CD14-positive monocyte (primary cell): ENCODE results near the gene SLC35F3. TPM values are rescaled to one million over a fixed set of nuclear protein-coding genes. Genes with fewer than 3 reads are reported as not detected.
A peak's percentile ranks its signal among the peaks of the same experiment; 100 is the strongest.

Source experiments
- DNase-seq, 3 donors: peaks; one replicate each; pipeline ENCODE4 v3.0.0-alpha.2; 2011 to 2022
- H2AFZ ChIP-seq: 2 replicates; pipeline ENCODE4 v1.6.0; 2012; ENCODE audit warnings: mild to moderate bottlenecking, low read depth, low read length, inconsistent platforms; ENCODE audit not compliant: insufficient read depth, poor library complexity, severe bottlenecking
- H3K27ac ChIP-seq, 2 donors: 1 replicate in 1 of 2; 2 replicates in 1 of 2; pipeline ENCODE4 v1.5.1; 2012 to 2013; ENCODE audit warnings: low read length in 2 of 2, control low read depth in 1 of 2, inconsistent platforms in 1 of 2, low read depth in 1 of 2, mild to moderate bottlenecking in 1 of 2
- H3K27me3 ChIP-seq, 2 donors: one replicate each; pipeline versions ENCODE4 v1.6.0 to v1.6.1; 2011 to 2013; ENCODE audit warnings: low read length in 2 of 2; ENCODE audit not compliant: control insufficient read depth in 2 of 2, insufficient read depth in 2 of 2
- H3K36me3 ChIP-seq, 2 donors: replicated peaks in 1 of 2; 1 replicate in 1 of 2; 2 replicates in 1 of 2; pipeline versions ENCODE4 v1.5.1 to v1.6.1; 2012 to 2013; ENCODE audit warnings: low read length in 2 of 2, control low read depth in 1 of 2, inconsistent platforms in 1 of 2, mild to moderate bottlenecking in 1 of 2; ENCODE audit not compliant: insufficient read depth in 2 of 2, control insufficient read depth in 1 of 2
- H3K4me1 ChIP-seq, 2 donors: 1 replicate in 1 of 2; 2 replicates in 1 of 2; pipeline versions ENCODE4 v1.5.1 to v1.6.1; 2012 to 2013; ENCODE audit warnings: low read length in 2 of 2, control low read depth in 1 of 2, inconsistent platforms in 1 of 2, mild to moderate bottlenecking in 1 of 2, moderate library complexity in 1 of 2; ENCODE audit not compliant: insufficient read depth in 2 of 2, control insufficient read depth in 1 of 2
- H3K4me2 ChIP-seq: replicated peaks from 2 replicates; pipeline ENCODE3; 2012; ENCODE audit warnings: low read length, moderate library complexity, mild to moderate bottlenecking; ENCODE audit not compliant: poor library complexity, severe bottlenecking; ENCODE audit errors: extremely low read depth
- H3K4me3 ChIP-seq, 3 experiments: fragments of 200-600 bp in 1 of 3; sonication (generic) in 1 of 3; replicated peaks in 1 of 3; 1 replicate in 2 of 3; 2 replicates in 1 of 3; pipeline ENCODE4 v1.5.1; 2011 to 2013; ENCODE audit warnings: low read length in 3 of 3, mild to moderate bottlenecking in 3 of 3, control low read depth in 2 of 3, low read depth in 2 of 3, inconsistent platforms in 1 of 3, moderate library complexity in 1 of 3
- H3K79me2 ChIP-seq: 2 replicates; pipeline ENCODE4 v1.6.0; 2012; ENCODE audit warnings: mild to moderate bottlenecking, control low read depth, inconsistent platforms, low read length, moderate library complexity; ENCODE audit not compliant: insufficient read depth
- H3K9ac ChIP-seq: 2 replicates; pipeline ENCODE4 v1.6.0; 2017; ENCODE audit warnings: low read length, mild to moderate bottlenecking; ENCODE audit not compliant: insufficient read depth, poor library complexity, severe bottlenecking
- H3K9me3 ChIP-seq, 2 donors: replicated peaks in 1 of 2; 1 replicate in 1 of 2; 2 replicates in 1 of 2; pipeline versions ENCODE4 v1.5.1 to v1.6.1; 2012 to 2013; ENCODE audit warnings: low read length in 2 of 2, control low read depth in 1 of 2; ENCODE audit not compliant: control insufficient read depth in 1 of 2, insufficient read depth in 1 of 2
- H4K20me1 ChIP-seq: 2 replicates; pipeline ENCODE4 v1.6.0; 2012; ENCODE audit warnings: mild to moderate bottlenecking, low read length, control low read depth, moderate library complexity; ENCODE audit not compliant: insufficient read depth
- H3K27ac Mint-ChIP-seq, 7 donors: one replicate each; pipeline ENCODE4 v1.8.0; 2020; ENCODE audit warnings: mild to moderate bottlenecking in 7 of 7, mixed read lengths in 7 of 7, moderate library complexity in 6 of 7, inconsistent platforms in 2 of 7
- H3K27me3 Mint-ChIP-seq, 3 donors: one replicate each; pipeline ENCODE4 v1.8.0; 2021 to 2022; ENCODE audit warnings: low read depth in 3 of 3, mild to moderate bottlenecking in 3 of 3, mixed read lengths in 3 of 3, moderate library complexity in 3 of 3, inconsistent platforms in 1 of 3
- H3K36me3 Mint-ChIP-seq, 2 donors: one replicate each; pipeline ENCODE4 v1.8.0; 2020; ENCODE audit warnings: mixed read lengths in 2 of 2, inconsistent platforms in 1 of 2, mild to moderate bottlenecking in 1 of 2
- H3K4me1 Mint-ChIP-seq: one replicate; pipeline ENCODE4 v1.8.0; 2020; ENCODE audit warnings: mild to moderate bottlenecking, mixed read lengths
- H3K4me3 Mint-ChIP-seq, 2 donors: one replicate each; pipeline ENCODE4 v1.8.0; 2020; ENCODE audit warnings: mild to moderate bottlenecking in 2 of 2, mixed read lengths in 2 of 2, moderate library complexity in 1 of 2
- H3K9me3 Mint-ChIP-seq, 7 donors: one replicate each; pipeline ENCODE4 v1.8.0; 2020 to 2022; ENCODE audit warnings: mixed read lengths in 7 of 7, mild to moderate bottlenecking in 6 of 7, moderate library complexity in 6 of 7, inconsistent platforms in 2 of 7
- CTCF ChIP-seq: fragments of 200-600 bp; IDR thresholded peaks from one replicate; pipeline ENCODE4 v1.8.0; 2022; ENCODE audit warnings: antibody characterized with exemption, mild to moderate bottlenecking
- WGBS: methylation state at CpG from one replicate; pipeline ENCODE4 v1.1.5; 2013; ENCODE audit warnings: missing lambda C conversion rate; ENCODE audit not compliant: insufficient coverage; 5-methylcytosine and 5-hydroxymethylcytosine counted together
- intact Hi-C, 2 donors: fragments of 100-400 bp; cut with micrococcal nuclease; formaldehyde crosslinking; loops; one replicate each; pipeline versions ENCODE4 v1.15.0 to v1.15.1; 2023
- polyA plus RNA-seq, 3 donors: library from polyadenylated mRNA; depleted of rRNA in 1 of 3; unstranded in 2 of 3; stranded (reverse) in 1 of 3; fragments of 300-500 nt in 2 of 3; fragments of >200 nt in 1 of 3; fragmentation: Illumina TruSeq in 2 of 3; gene quantifications; 1 replicate in 2 of 3; 2 replicates in 1 of 3; pipeline ENCODE4 v1.2.3, GENCODE V29; 2012 to 2021

SLC35F3 gene
- polyA plus RNA-seq, 3 donors, result 0.17 to 0.78 TPM; not detected in 1

GRCh38 chr1:234260578-234260977 is 356.1 kb downstream of the SLC35F3 start:
- no peak for TF ChIP-seq CTCF

GRCh38 chr1:234261545-234261944 is 357.1 kb downstream of the SLC35F3 start:
- Histone ChIP-seq H3K9ac (no peak overlapping the region), H3K36me3 (no peaks in the 10 kb centered on the region), H3K79me2 (no peaks in the 10 kb centered on the region), H3K27me3 (no peaks in the 10 kb centered on the region), H3K4me3 (no peak overlapping the region), H3K9me3 (peaks cover 3 to 8% of the 10 kb centered on the region in 2 donors), H3K27ac (no peak overlapping the region), H4K20me1 (no peaks in the 10 kb centered on the region), H3K4me1 (peaks cover 0 to 5% of the 10 kb centered on the region in 2 donors), H2AFZ (no peak overlapping the region), H3K4me2 (no peak overlapping the region)
- intact Hi-C loops, result no loop called here
- H3K27me3 Mint-ChIP-seq, result peaks cover 0 to 2% (median 2%) of the 10 kb centered on the region in 3 donors
- H3K27ac Mint-ChIP-seq, result no peak overlapping the region
- no peak overlapping the region for H3K4me3 Mint-ChIP-seq
- TF ChIP-seq CTCF, result no peak
- no peak for DNase-seq
- H3K4me1 Mint-ChIP-seq, result peaks cover 9% of the 10 kb centered on the region
- H3K9me3 Mint-ChIP-seq, result peaks cover 4 to 17% (median 11%) of the 10 kb centered on the region in 7 donors
- no peaks in the 10 kb centered on the region for H3K36me3 Mint-ChIP-seq
- 100% methylated on average over 1 of the region's 5 CpGs for WGBS

More at GRCh38 chr1:234260578-234260977, 356.1 kb downstream of the SLC35F3 start:
- Histone ChIP-seq H3K4me1 (peaks cover 0 to 5% of the 10 kb centered on the region in 2 donors), H2AFZ (no peak overlapping the region), H3K9ac (no peak overlapping the region), H3K79me2 (no peaks in the 10 kb centered on the region), H3K27ac (no peak overlapping the region), H4K20me1 (no peaks in the 10 kb centered on the region), H3K27me3 (no peaks in the 10 kb centered on the region), H3K9me3 (peaks cover 3 to 8% of the 10 kb centered on the region in 2 donors), H3K36me3 (no peaks in the 10 kb centered on the region), H3K4me2 (no peak overlapping the region), H3K4me3 (no peak overlapping the region)
- Mint-ChIP-seq H3K27ac (no peak overlapping the region), H3K4me1 (peaks cover 9% of the 10 kb centered on the region), H3K27me3 (peaks cover under 1 to 2% (median 2%) of the 10 kb centered on the region in 3 donors), H3K4me3 (no peak overlapping the region), H3K36me3 (no peaks in the 10 kb centered on the region), H3K9me3 (peaks cover 4 to 17% (median 11%) of the 10 kb centered on the region in 7 donors)
- no CpG with 5 or more reads among the region's 7 CpGs for WGBS
- peak in 1 of 3 donors; percentile 23 for DNase-seq
- intact Hi-C loops, result no loop called here
